AG04449 (cell line): ENCODE results near the gene VPS26B.

ENCODE experiments used
- CTCF ChIA-PET: fragments of 350-600 bp; formaldehyde crosslinking; extraction: SDS; loops from one replicate; lab custom pipeline; 2021; ENCODE audit warnings: antibody characterized with exemption; lab: Yijun Ruan, JAX
- POLR2A ChIA-PET: fragments of 400-600, 350-600 bp; formaldehyde crosslinking; extraction: SDS; loops from one replicate; lab custom pipeline; 2020; ENCODE audit warnings: antibody characterized with exemption, inconsistent platforms; lab: Yijun Ruan, JAX
- DNase-seq: peaks from one replicate; pipeline ENCODE4 v3.0.0-alpha.2; 2010; ENCODE audit warnings: low read depth, low spot score
- H3K4me3 ChIP-seq: 2 replicates; pipeline ENCODE4 v1.5.1; 2011; ENCODE audit warnings: low read depth, mild to moderate bottlenecking, control low read depth, low read length
- TF ChIP-seq, protein P1 (sequence below): IDR thresholded peaks from one replicate; pipeline ENCODE4 v1.5.1; 2011; ENCODE audit warnings: mild to moderate bottlenecking, moderate library complexity, low read length, control low read depth, inconsistent platforms; ENCODE audit not compliant: insufficient read depth; ENCODE audit errors: missing control alignments

The VPS26B gene

DNA sequence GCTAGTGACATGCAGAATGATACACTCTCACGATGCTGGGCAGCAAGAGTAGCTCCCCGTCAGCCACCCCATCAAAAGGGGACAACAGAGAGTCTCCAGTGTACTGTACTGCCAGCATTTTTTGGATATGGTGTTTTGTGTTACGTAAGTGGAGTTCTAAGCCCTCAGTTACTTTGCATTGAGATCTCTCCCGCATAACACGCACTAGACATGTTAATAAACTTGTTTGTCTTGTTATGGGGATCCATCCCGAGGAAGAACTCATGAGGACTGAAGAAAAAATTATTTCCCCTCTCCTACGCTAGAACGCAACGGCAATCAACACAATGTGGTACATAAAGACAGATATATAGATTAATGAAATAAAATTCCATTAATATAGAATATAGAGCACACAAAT lies 24.9 kb upstream of the VPS26B start:
- TF ChIP-seq, protein P1, sequence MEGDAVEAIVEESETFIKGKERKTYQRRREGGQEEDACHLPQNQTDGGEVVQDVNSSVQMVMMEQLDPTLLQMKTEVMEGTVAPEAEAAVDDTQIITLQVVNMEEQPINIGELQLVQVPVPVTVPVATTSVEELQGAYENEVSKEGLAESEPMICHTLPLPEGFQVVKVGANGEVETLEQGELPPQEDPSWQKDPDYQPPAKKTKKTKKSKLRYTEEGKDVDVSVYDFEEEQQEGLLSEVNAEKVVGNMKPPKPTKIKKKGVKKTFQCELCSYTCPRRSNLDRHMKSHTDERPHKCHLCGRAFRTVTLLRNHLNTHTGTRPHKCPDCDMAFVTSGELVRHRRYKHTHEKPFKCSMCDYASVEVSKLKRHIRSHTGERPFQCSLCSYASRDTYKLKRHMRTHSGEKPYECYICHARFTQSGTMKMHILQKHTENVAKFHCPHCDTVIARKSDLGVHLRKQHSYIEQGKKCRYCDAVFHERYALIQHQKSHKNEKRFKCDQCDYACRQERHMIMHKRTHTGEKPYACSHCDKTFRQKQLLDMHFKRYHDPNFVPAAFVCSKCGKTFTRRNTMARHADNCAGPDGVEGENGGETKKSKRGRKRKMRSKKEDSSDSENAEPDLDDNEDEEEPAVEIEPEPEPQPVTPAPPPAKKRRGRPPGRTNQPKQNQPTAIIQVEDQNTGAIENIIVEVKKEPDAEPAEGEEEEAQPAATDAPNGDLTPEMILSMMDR: no peak
- no peak for DNase-seq
- ChIA-PET POLR2A (no interaction called here), CTCF (interaction anchor here (1.4 to 3.5 kb wide), 3 partner anchors 9 to 149 kb away, joined by 5 to 22 read pairs (median 6); no protein-coding TSS in a partner anchor)
- H3K4me3 ChIP-seq: no peak overlapping the region

DNA sequence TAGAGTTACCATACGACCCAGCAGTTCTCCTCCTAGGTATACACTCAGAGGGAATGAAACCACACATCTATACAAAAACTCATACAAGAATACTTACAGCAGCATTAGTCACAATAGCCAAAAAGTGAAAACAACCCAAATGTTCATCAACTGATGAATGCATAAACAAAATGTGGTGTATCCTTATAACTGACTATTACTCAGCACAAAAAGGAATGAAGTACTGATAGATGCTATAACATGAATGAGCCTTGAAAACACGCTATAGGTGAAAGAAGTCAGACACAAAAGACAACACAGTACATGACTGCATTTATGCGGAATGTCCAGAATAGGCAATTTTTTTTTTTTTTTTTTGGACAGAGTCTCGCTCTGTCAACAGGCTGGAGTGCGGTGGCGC lies 23.8 kb upstream of the VPS26B start:
- DNase-seq: no peak
- POLR2A ChIA-PET: no interaction called here
- no peak overlapping the region for H3K4me3 ChIP-seq
- CTCF ChIA-PET: interaction anchor here (1.4 to 3.5 kb wide), 2 partner anchors 8 to 150 kb away, joined by 6 to 22 read pairs; no protein-coding TSS in a partner anchor
- TF ChIP-seq, protein P1: no peak

DNA sequence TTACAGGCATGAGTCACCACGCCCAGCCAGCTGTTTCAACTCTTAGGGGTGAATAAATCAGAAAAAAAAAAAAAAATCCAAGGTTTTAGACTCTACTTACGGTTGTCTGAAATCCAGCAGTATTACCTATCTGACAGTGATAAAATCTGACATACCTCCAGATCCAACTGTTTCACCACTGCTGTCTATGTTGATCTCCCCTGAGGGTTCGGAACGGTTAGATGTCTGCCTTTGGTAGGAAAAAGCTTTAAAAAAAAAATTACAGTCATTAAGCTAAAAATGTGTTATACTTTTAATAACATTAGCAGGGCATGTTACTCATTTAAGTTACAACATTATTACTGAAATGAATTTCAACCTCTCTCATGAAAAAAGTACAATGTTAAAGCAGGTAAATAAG lies 21.8 kb upstream of the VPS26B start:
- CTCF ChIA-PET: interaction anchor here (1.0 kb wide), 1 partner anchor 8 kb away, joined by 3 read pairs; no protein-coding TSS in a partner anchor

DNA sequence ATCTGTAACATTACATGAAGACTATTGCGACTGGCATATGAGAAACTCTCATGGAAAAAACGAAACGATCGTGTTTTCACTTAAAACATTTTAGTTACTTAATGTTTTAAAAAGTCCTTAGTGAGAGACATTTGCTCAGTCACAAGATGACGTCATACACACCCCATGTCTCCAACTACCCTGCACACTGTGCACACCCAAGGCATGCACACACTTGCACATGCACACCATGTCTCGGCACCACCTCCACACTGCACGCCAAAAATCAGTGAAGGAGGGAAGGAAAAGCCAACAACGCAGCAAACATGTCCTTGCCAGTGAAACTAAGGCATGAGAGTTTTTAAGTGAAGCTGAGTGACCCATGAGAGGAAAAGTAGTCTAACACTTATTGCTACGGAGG lies 18.7 kb upstream of the VPS26B start:
- ChIA-PET POLR2A (no interaction called here), CTCF (interaction anchor here (0.9 to 1.3 kb wide), 6 partner anchors 11 to 283 kb away, joined by 3 to 4 read pairs (median 3); partner anchors contain the start of gene VPS26B)
- TF ChIP-seq, protein P1: no peak
- DNase-seq: no peak
- H3K4me3 ChIP-seq: no peak overlapping the region

More for the DNA sequence above, 21.8 kb upstream of the VPS26B start:
- H3K4me3 ChIP-seq: no peak overlapping the region
- POLR2A ChIA-PET: interaction anchor here (0.7 kb wide), 1 partner anchor 39 kb away, joined by 3 read pairs; no protein-coding TSS in a partner anchor
- no peak for DNase-seq
- TF ChIP-seq, protein P1: no peak

DNA sequence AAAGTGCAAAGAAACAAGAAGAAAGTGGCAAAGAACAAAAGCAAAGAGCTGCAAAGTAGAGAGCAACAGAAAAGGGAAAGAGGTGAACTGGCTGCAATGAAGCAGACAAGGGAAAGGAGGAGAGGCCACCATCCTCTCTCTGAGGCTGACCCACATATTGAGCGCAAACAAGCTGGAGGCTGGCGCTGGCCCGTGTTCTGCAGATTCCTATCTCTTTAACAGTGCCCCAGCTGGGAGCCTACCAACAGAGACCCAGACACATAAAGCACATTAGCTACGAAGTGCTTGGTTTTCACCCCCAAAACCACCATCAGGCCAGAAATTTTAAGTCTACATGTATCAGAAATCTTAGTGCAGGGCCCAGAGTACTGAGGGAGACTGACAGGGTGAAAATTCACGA lies 18.3 kb upstream of the VPS26B start:
- CTCF ChIA-PET: interaction anchor here (0.9 to 1.3 kb wide), 4 partner anchors 11 to 172 kb away, joined by 3 to 4 read pairs (median 4); partner anchors contain the start of gene VPS26B
- TF ChIP-seq, protein P1: no peak
- POLR2A ChIA-PET: no interaction called here
- H3K4me3 ChIP-seq: no peak overlapping the region
- no peak for DNase-seq

DNA sequence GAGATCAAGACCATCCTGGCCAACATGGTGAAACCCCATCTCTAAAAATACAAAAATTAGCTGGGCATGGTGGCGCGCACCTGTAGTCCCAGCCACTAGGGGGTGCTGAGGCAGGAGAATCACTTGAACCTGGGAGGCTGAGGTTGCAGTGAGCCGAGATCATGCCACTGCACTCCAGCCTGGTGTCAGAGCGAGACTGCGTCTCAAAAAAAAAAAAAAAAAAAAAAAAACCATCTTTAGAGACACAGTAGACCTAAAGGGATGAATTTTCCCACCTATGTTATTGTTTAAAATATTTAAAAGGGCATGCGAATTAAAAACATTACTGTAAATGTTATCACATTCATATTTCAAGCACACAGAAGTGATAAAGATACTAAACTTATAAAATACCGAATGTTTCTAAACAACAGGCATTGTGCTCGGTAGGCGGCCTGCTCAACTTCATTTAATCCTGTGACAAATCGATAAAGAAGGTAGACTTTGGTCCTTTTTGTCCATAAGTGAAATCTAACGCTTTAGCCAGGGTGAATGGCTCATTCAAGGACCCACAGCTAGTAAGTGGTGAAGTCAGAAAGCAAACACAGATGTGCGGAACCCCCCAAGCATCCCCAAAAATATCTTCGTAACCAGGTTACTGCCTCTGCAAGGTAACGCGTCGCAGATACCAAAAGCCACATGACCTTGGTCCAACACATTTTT lies 16.8 kb upstream of the VPS26B start:
- ChIA-PET CTCF (interaction anchor here (0.8 to 3.8 kb wide), 17 partner anchors 9 to 135 kb away, joined by 3 to 22 read pairs (median 4); partner anchors contain the start of gene VPS26B), POLR2A (no interaction called here)
- no peak overlapping the region for H3K4me3 ChIP-seq
- TF ChIP-seq, protein P1: peak; percentile 29
- no peak for DNase-seq
